Liver (tissue), 9 donors: ENCODE data around the gene DAGLA. TPM values are rescaled to one million over a fixed set of nuclear protein-coding genes. Genes with fewer than 3 reads are reported as not detected.

Experiments used
- DNase-seq: peaks from one replicate; pipeline ENCODE4 v3.0.0-alpha.2; 2017; ENCODE audit warnings: low spot score
- H3K27ac ChIP-seq, 2 donors: one replicate each; pipeline ENCODE4 v1.7.0; 2013; ENCODE audit warnings: inconsistent platforms in 2 of 2, low read length in 2 of 2, control low read depth in 1 of 2, low read depth in 1 of 2, mild to moderate bottlenecking in 1 of 2
- H3K27me3 ChIP-seq, 4 donors: one replicate each; pipeline versions ENCODE4 v1.6.1 to v1.7.0; 2013; ENCODE audit warnings: low read length in 3 of 4, inconsistent platforms in 1 of 4, mild to moderate bottlenecking in 1 of 4, moderate library complexity in 1 of 4; ENCODE audit not compliant: control insufficient read depth in 4 of 4, insufficient read depth in 4 of 4
- H3K36me3 ChIP-seq, 4 donors: one replicate each; pipeline versions ENCODE4 v1.6.1 to v1.7.0; 2013; ENCODE audit warnings: low read length in 3 of 4, mild to moderate bottlenecking in 3 of 4, low read depth in 1 of 4, moderate library complexity in 1 of 4; ENCODE audit not compliant: control insufficient read depth in 4 of 4, insufficient read depth in 3 of 4
- H3K4me1 ChIP-seq, 4 donors: one replicate each; pipeline versions ENCODE4 v1.6.1 to v1.7.0; 2013; ENCODE audit warnings: low read length in 3 of 4, mild to moderate bottlenecking in 3 of 4, moderate library complexity in 1 of 4; ENCODE audit not compliant: control insufficient read depth in 4 of 4, insufficient read depth in 4 of 4
- H3K4me3 ChIP-seq, 3 donors: one replicate each; pipeline versions ENCODE4 v1.6.1 to v1.7.0; 2013; ENCODE audit warnings: low read length in 3 of 3, control low read depth in 1 of 3, low read depth in 1 of 3, mild to moderate bottlenecking in 1 of 3
- H3K9ac ChIP-seq, 2 donors: one replicate each; pipeline ENCODE4 v1.7.0; 2013; ENCODE audit warnings: low read length in 2 of 2, mild to moderate bottlenecking in 2 of 2, moderate library complexity in 2 of 2, control low read depth in 1 of 2, low read depth in 1 of 2
- H3K9me3 ChIP-seq, 4 donors: one replicate each; pipeline versions ENCODE4 v1.6.1 to v1.7.0; 2013; ENCODE audit warnings: low read length in 3 of 4; ENCODE audit not compliant: control insufficient read depth in 4 of 4
- CTCF ChIP-seq: fragments of 150-350 bp; IDR thresholded peaks from 2 replicates; pipeline ENCODE4 v1.5.1; 2017; ENCODE audit warnings: improper control_type of control experiment, low read depth, low read length; ENCODE audit not compliant: missing input control
- EGR1 ChIP-seq, 2 donors: IDR thresholded peaks; 2 replicates each; pipeline ENCODE4 v1.6.1; 2016 to 2018; ENCODE audit warnings: antibody characterized with exemption in 2 of 2, low read depth in 2 of 2
- FOXA1 ChIP-seq: IDR thresholded peaks from 2 replicates; pipeline ENCODE4 v1.6.1; 2016; ENCODE audit warnings: antibody characterized with exemption
- FOXA2 ChIP-seq: IDR thresholded peaks from 2 replicates; pipeline ENCODE4 v1.6.1; 2016; ENCODE audit warnings: antibody characterized with exemption
- GABPA ChIP-seq, 2 donors: IDR thresholded peaks in 1 of 2; conservative IDR thresholded peaks in 1 of 2; 2 replicates each; pipeline ENCODE4 v1.6.1; 2016; ENCODE audit warnings: antibody characterized with exemption in 2 of 2, mild to moderate bottlenecking in 1 of 2, moderate library complexity in 1 of 2
- HNF4A ChIP-seq, 2 donors: conservative IDR thresholded peaks; 2 replicates each; pipeline ENCODE4 v1.6.1; 2016; ENCODE audit warnings: antibody characterized with exemption in 2 of 2, mild to moderate bottlenecking in 2 of 2
- HNF4G ChIP-seq: IDR thresholded peaks from 2 replicates; pipeline ENCODE4 v1.6.1; 2016; ENCODE audit warnings: antibody characterized with exemption
- JUND ChIP-seq, 2 donors: IDR thresholded peaks; 2 replicates each; pipeline ENCODE4 v1.6.1; 2016; ENCODE audit warnings: antibody characterized with exemption in 2 of 2
- NR2F2 ChIP-seq: IDR thresholded peaks from 2 replicates; pipeline ENCODE4 v1.6.1; 2016; ENCODE audit warnings: antibody characterized with exemption
- RAD21 ChIP-seq, 2 donors: IDR thresholded peaks; 2 replicates each; pipeline ENCODE4 v1.6.1; 2016; ENCODE audit warnings: antibody characterized with exemption in 2 of 2, mild to moderate bottlenecking in 2 of 2
- REST ChIP-seq: IDR thresholded peaks from 2 replicates; pipeline ENCODE4 v1.6.1; 2016; ENCODE audit warnings: antibody characterized with exemption, mild to moderate bottlenecking
- RXRA ChIP-seq, 2 donors: IDR thresholded peaks; 2 replicates each; pipeline ENCODE4 v1.6.1; 2017 to 2018; ENCODE audit warnings: antibody characterized with exemption in 2 of 2, mild to moderate bottlenecking in 1 of 2
- SP1 ChIP-seq: IDR thresholded peaks from 2 replicates; pipeline ENCODE4 v1.6.1; 2018; ENCODE audit warnings: antibody characterized with exemption, mild to moderate bottlenecking
- TAF1 ChIP-seq: conservative IDR thresholded peaks from 2 replicates; pipeline ENCODE4 v1.6.1; 2016; ENCODE audit warnings: antibody characterized with exemption, mild to moderate bottlenecking
- YY1 ChIP-seq: IDR thresholded peaks from 2 replicates; pipeline ENCODE4 v1.6.1; 2016; ENCODE audit warnings: antibody characterized with exemption, mild to moderate bottlenecking
- ZBTB33 ChIP-seq: IDR thresholded peaks from 2 replicates; pipeline ENCODE4 v1.6.1; 2016; ENCODE audit warnings: antibody characterized with exemption
- WGBS: extraction: QIAGEN DNeasy Blood & Tissue Kit; methylation state at CpG from one replicate; pipeline ENCODE4 v1.1.7; 2013; 5-methylcytosine and 5-hydroxymethylcytosine counted together
- polyA plus RNA-seq, 2 donors: library from polyadenylated mRNA; stranded (reverse) in 1 of 2; unstranded in 1 of 2; fragments of 200-250 nt in 1 of 2; fragments of >200 nt in 1 of 2; fragmentation: Nextera tagmentation in 1 of 2; extraction: Ambion mirVana in 1 of 2; gene quantifications; one replicate each; pipeline versions ENCODE4 v1.2.1 to v1.2.3, GENCODE V29; 2013 to 2015
- total RNA-seq, 2 donors: library from RNA; depleted of rRNA; stranded (reverse); fragments of >200 nt; gene quantifications; one replicate each; pipeline ENCODE4 v1.2.3, GENCODE V29; 2014
- donor health status: healthy.
- donor health status: healthy.
- donor health status: healthy.
- donor health status: healthy.
- donor health status: healthy.

The DAGLA gene
- total and polyA plus RNA-seq, 4 donors: 0.13 to 0.84 (median 0.60) TPM

GRCh38 chr11:61691380-61692156, 11.4 kb downstream of the DAGLA start:
- no peaks in the 10 kb centered on the region for H3K36me3 ChIP-seq
- H3K9me3 ChIP-seq: no peaks in the 10 kb centered on the region
- H3K4me1 ChIP-seq: peaks cover 0 to 3% (median under 1%) of the 10 kb centered on the region in 4 donors
- H3K27me3 ChIP-seq: no peaks in the 10 kb centered on the region
- H3K4me3 ChIP-seq: no peak overlapping the region
- TF ChIP-seq RXRA (IDR thresholded peaks at IDR 0.05): no peak
- TF ChIP-seq HNF4A (conservative IDR thresholded peaks at IDR 0.05): no peak
- TF ChIP-seq FOXA2: no peak
- TF ChIP-seq CTCF: no peak
- no peak for TF ChIP-seq GABPA (IDR thresholded peaks at IDR 0.05 in 1 of 2, conservative IDR thresholded peaks at IDR 0.05 in 1 of 2)
- TF ChIP-seq REST: no peak
- TF ChIP-seq YY1: no peak
- TF ChIP-seq ZBTB33: no peak
- no peak for TF ChIP-seq TAF1
- TF ChIP-seq HNF4G: no peak
- TF ChIP-seq JUND (IDR thresholded peaks at IDR 0.05): no peak
- no peak for TF ChIP-seq EGR1 (IDR thresholded peaks at IDR 0.05; ENCODE audit: low read depth in 2 of 2)
- TF ChIP-seq FOXA1: no peak
- no peak for TF ChIP-seq NR2F2
- no peak for TF ChIP-seq RAD21 (IDR thresholded peaks at IDR 0.05)
- no peak overlapping the region for H3K9ac ChIP-seq
- WGBS: 80% methylated on average over 12 of the region's 12 CpGs
- H3K27ac ChIP-seq: no peak overlapping the region
- DNase-seq: no peak

- no peak for DNase-seq
- WGBS: 81% methylated on average over 11 of the region's 11 CpGs
- H3K9me3 ChIP-seq: no peaks in the 10 kb centered on the region
- no peak overlapping the region for H3K9ac ChIP-seq
- peaks cover 0 to 10% (median 2%) of the 10 kb centered on the region in 4 donors for H3K4me1 ChIP-seq
- no peak overlapping the region for H3K4me3 ChIP-seq
- no peak overlapping the region for H3K27ac ChIP-seq
- no peaks in the 10 kb centered on the region for H3K36me3 ChIP-seq
- H3K27me3 ChIP-seq: no peaks in the 10 kb centered on the region
- TF ChIP-seq SP1 (no peak), REST (no peak), GABPA (IDR thresholded peaks at IDR 0.05 in 1 of 2, conservative IDR thresholded peaks at IDR 0.05 in 1 of 2) (no peak), EGR1 (IDR thresholded peaks at IDR 0.05; ENCODE audit: low read depth in 2 of 2) (no peak), NR2F2 (no peak), YY1 (no peak), CTCF (no peak), HNF4G (no peak), HNF4A (conservative IDR thresholded peaks at IDR 0.05) (no peak)
Observed at GRCh38 chr11:61693922-61694601, 13.9 kb downstream of the DAGLA start.
